Calu3 (cell line): ENCODE measurements around the gene ATP8A2. TPM values are rescaled to one million over a fixed set of nuclear protein-coding genes. Genes with fewer than 3 reads are reported as not detected.

ENCODE experiments used
- BruUV-seq: library from RNA; stranded (reverse); fragments of 400-500 nt; replicated peaks from 2 replicates; lab custom pipeline; 2021; lab: Mats Ljungman, UMichigan
- CTCF ChIA-PET: fragments of 300-600 bp; sonication (Branson Sonifier 250); formaldehyde crosslinking; loops from one replicate; lab custom pipeline; 2022; ENCODE audit warnings: antibody characterized with exemption; lab: Charles Lee
- DNase-seq: peaks from one replicate; pipeline ENCODE4 v3.0.0; 2022
- H3K27ac Mint-ChIP-seq: one replicate; pipeline ENCODE4 v1.8.0; 2022; ENCODE audit warnings: mixed read lengths; ENCODE audit not compliant: unreplicated experiment
- H3K27me3 Mint-ChIP-seq: one replicate; pipeline ENCODE4 v1.8.0; 2022; ENCODE audit warnings: mixed read lengths; ENCODE audit not compliant: unreplicated experiment
- H3K36me3 Mint-ChIP-seq: one replicate; pipeline ENCODE4 v1.8.0; 2022; ENCODE audit warnings: mild to moderate bottlenecking, moderate library complexity, mixed read lengths; ENCODE audit not compliant: insufficient read depth, unreplicated experiment
- H3K4me1 Mint-ChIP-seq: one replicate; pipeline ENCODE4 v1.8.0; 2022; ENCODE audit warnings: mild to moderate bottlenecking, low read depth, mixed read lengths; ENCODE audit not compliant: unreplicated experiment
- H3K4me3 Mint-ChIP-seq: one replicate; pipeline ENCODE4 v1.8.0; 2022; ENCODE audit warnings: mild to moderate bottlenecking, low read depth, moderate library complexity, mixed read lengths; ENCODE audit not compliant: unreplicated experiment
- H3K9me3 Mint-ChIP-seq: one replicate; pipeline ENCODE4 v1.8.0; 2022; ENCODE audit warnings: low read depth, mixed read lengths; ENCODE audit not compliant: unreplicated experiment
- CTCF ChIP-seq: fragments of 200-600 bp; IDR thresholded peaks from one replicate; pipeline ENCODE4 v1.8.0; 2022; ENCODE audit warnings: antibody characterized with exemption; ENCODE audit not compliant: unreplicated experiment
- intact Hi-C: fragments of 100-400 bp; cut with micrococcal nuclease; formaldehyde crosslinking; loops from one replicate; pipeline ENCODE4 v1.10.0; 2022; ENCODE audit not compliant: unreplicated experiment
- total RNA-seq: library from RNA; stranded (reverse); gene quantifications from 2 replicates; pipeline ENCODE4 v1.2.3, GENCODE V29; 2022

Gene ATP8A2
- total RNA-seq, 1 experiment from 2014 or later, result 0.05 TPM

GRCh38 chr13:25862156-25862555 is 490.4 kb downstream of the ATP8A2 start:
- intact Hi-C loops, result no loop called here
- Mint-ChIP-seq H3K4me3 (no peak overlapping the region), H3K27ac (no peak overlapping the region), H3K36me3 (no peaks in the 10 kb centered on the region), H3K27me3 (no peaks in the 10 kb centered on the region), H3K4me1 (peaks cover 10% of the 10 kb centered on the region), H3K9me3 (no peaks in the 10 kb centered on the region)
- CTCF ChIA-PET, result no interaction called here
- no TSS peak for BruUV-seq
- no peak for TF ChIP-seq CTCF
- no peak for DNase-seq

GRCh38 chr13:25864116-25864515 is 492.3 kb downstream of the ATP8A2 start:
- intact Hi-C loops, result no loop called here
- Mint-ChIP-seq H3K4me3 (no peak overlapping the region), H3K27ac (no peak overlapping the region), H3K27me3 (no peaks in the 10 kb centered on the region), H3K9me3 (no peaks in the 10 kb centered on the region), H3K4me1 (peaks cover 10% of the 10 kb centered on the region), H3K36me3 (no peaks in the 10 kb centered on the region)
- CTCF ChIA-PET, result no interaction called here
- no peak for DNase-seq
- no peak for TF ChIP-seq CTCF
- no TSS peak for BruUV-seq

- no peak for TF ChIP-seq CTCF
- DNase-seq, result no peak
- Mint-ChIP-seq H3K36me3 (no peaks in the 10 kb centered on the region), H3K27me3 (no peaks in the 10 kb centered on the region), H3K4me3 (no peak overlapping the region), H3K9me3 (no peaks in the 10 kb centered on the region), H3K4me1 (peaks cover 10% of the 10 kb centered on the region), H3K27ac (no peak overlapping the region)
- intact Hi-C loops, result no loop called here
- no TSS peak for BruUV-seq
- CTCF ChIA-PET, result no interaction called here
Measured at GRCh38 chr13:25864936-25865335, 493.2 kb downstream of the ATP8A2 start.

- intact Hi-C loops, result no loop called here
- Mint-ChIP-seq H3K4me3 (no peak overlapping the region), H3K4me1 (peaks cover 10% of the 10 kb centered on the region), H3K27ac (no peak overlapping the region), H3K36me3 (no peaks in the 10 kb centered on the region), H3K9me3 (no peaks in the 10 kb centered on the region), H3K27me3 (no peaks in the 10 kb centered on the region)
- DNase-seq, result no peak
- CTCF ChIA-PET, result no interaction called here
- no TSS peak for BruUV-seq
- TF ChIP-seq CTCF, result no peak
Measured at GRCh38 chr13:25865391-25865790, 493.6 kb downstream of the ATP8A2 start.

- H3K27me3 Mint-ChIP-seq, result no peaks in the 10 kb centered on the region
- CTCF ChIA-PET, result no interaction called here
- DNase-seq, result no peak
- no TSS peak for BruUV-seq
- H3K4me1 Mint-ChIP-seq, result no peaks in the 10 kb centered on the region
- no peak overlapping the region for H3K27ac Mint-ChIP-seq
- H3K36me3 Mint-ChIP-seq, result no peaks in the 10 kb centered on the region
- no peak overlapping the region for H3K4me3 Mint-ChIP-seq
- no peak for TF ChIP-seq CTCF
- intact Hi-C loops, result no loop called here
- no peaks in the 10 kb centered on the region for H3K9me3 Mint-ChIP-seq
Measured at GRCh38 chr13:25867038-25867437, 495.3 kb downstream of the ATP8A2 start.
